K562 (cell line): ENCODE data around the gene GABBR1. TPM values are rescaled to one million over a fixed set of nuclear protein-coding genes. Genes with fewer than 3 reads are reported as not detected.

Experiments
- ATAC-seq: fragments of 200-7000 bp; cut with Tn5 transposase; 3 replicates; pipeline ENCODE4 v1.9.1; 2020; ENCODE audit warnings: moderate library complexity
- BruUV-seq: library from RNA; stranded (reverse); fragments of 400-500 nt; replicated peaks from 2 replicates; lab custom pipeline; 2021; lab: Mats Ljungman, UMichigan
- CTCF ChIA-PET: fragments of 300-600 bp; formaldehyde crosslinking; extraction: SDS; loops from one replicate; lab custom pipeline; 2021; ENCODE audit warnings: low intra/inter-chr PET ratio; lab: Yijun Ruan, JAX
- POLR2A ChIA-PET: fragments of 300-600, 350-650 bp; sonication (Branson Sonifier 250); formaldehyde crosslinking; extraction: SDS; loops from one replicate; lab custom pipeline; 2021; ENCODE audit warnings: antibody characterized with exemption, inconsistent platforms; lab: Yijun Ruan, JAX
- DNase-seq, 4 experiments: peaks; one replicate each; pipeline versions ENCODE4 v3.0.0 to v3.0.0-alpha.2; 2011 to 2018; ENCODE audit warnings: low spot score in 3 of 4, mixed read lengths in 3 of 4; ENCODE audit errors: extremely low read depth in 1 of 4
- FAIRE-seq: peaks from 2 replicates; lab custom pipeline; 2011; peaks lifted over from hg19 to GRCh38; lab: Jason Lieb, UNC
- H2AFZ ChIP-seq: 2 replicates; pipeline ENCODE4 v1.6.0; 2011; ENCODE audit warnings: low read depth, low read length, control low read depth, inconsistent platforms
- H3K27ac ChIP-seq: fragments of 200-600 bp; 3 replicates; pipeline ENCODE4 v1.8.0; 2011; ENCODE audit warnings: low read depth, mild to moderate bottlenecking, control low read depth, inconsistent platforms, low read length, moderate library complexity, mixed read lengths; ENCODE audit errors: extremely low read depth
- H3K27me3 ChIP-seq, 2 experiments: fragments of 300-600 bp in 1 of 2; 2 replicates in 1 of 2; 3 replicates in 1 of 2; pipeline versions ENCODE4 v1.6.0 to v1.8.0; 2011; ENCODE audit warnings: inconsistent platforms in 2 of 2, low read length in 2 of 2, mild to moderate bottlenecking in 1 of 2, mixed read lengths in 1 of 2, moderate library complexity in 1 of 2; ENCODE audit not compliant: control insufficient read depth in 2 of 2, insufficient read depth in 2 of 2
- H3K36me3 ChIP-seq: fragments of 300-600 bp; 3 replicates; pipeline ENCODE4 v1.8.0; 2011; ENCODE audit warnings: mild to moderate bottlenecking, low read length, inconsistent platforms; ENCODE audit not compliant: control insufficient read depth, insufficient read depth
- H3K4me1 ChIP-seq, 2 experiments: fragments of 200-600 bp in 1 of 2; replicated peaks in 1 of 2; 2 replicates in 1 of 2; 3 replicates in 1 of 2; pipeline versions ENCODE4 v1.5.1 to v1.8.0; 2011; ENCODE audit warnings: inconsistent platforms in 2 of 2, low read length in 2 of 2, mild to moderate bottlenecking in 1 of 2, mixed read lengths in 1 of 2, moderate library complexity in 1 of 2; ENCODE audit not compliant: control insufficient read depth in 2 of 2, insufficient read depth in 2 of 2
- H3K4me2 ChIP-seq: 2 replicates; pipeline ENCODE4 v1.6.1; 2011; ENCODE audit warnings: low read length, control low read depth, inconsistent platforms, mixed read lengths; ENCODE audit not compliant: insufficient read depth
- H3K4me3 ChIP-seq: fragments of 200-600 bp; sonication (generic), shearing (Covaris generic); 2 replicates; pipeline ENCODE4 v1.5.1; 2016; ENCODE audit warnings: control low read depth, inconsistent platforms
- H3K79me2 ChIP-seq: fragments of 200-600 bp; 3 replicates; pipeline ENCODE4 v1.8.0; 2011; ENCODE audit warnings: low read length, inconsistent platforms; ENCODE audit not compliant: control insufficient read depth, insufficient read depth
- H3K9ac ChIP-seq, 2 experiments: 2 replicates each; pipeline versions ENCODE4 v1.6.0 to v1.6.1; 2011; ENCODE audit warnings: low read depth in 2 of 2, low read length in 2 of 2, control low read depth in 1 of 2, inconsistent platforms in 1 of 2, mild to moderate bottlenecking in 1 of 2, mixed read lengths in 1 of 2; ENCODE audit not compliant: insufficient read depth in 1 of 2
- H3K9me1 ChIP-seq: one replicate; pipeline ENCODE4 v1.6.0; 2011; ENCODE audit warnings: inconsistent platforms, mild to moderate bottlenecking, low read length, moderate library complexity; ENCODE audit not compliant: control insufficient read depth, insufficient read depth
- H3K9me3 ChIP-seq: replicated peaks from 2 replicates; pipeline ENCODE4 v1.5.1; 2011; ENCODE audit warnings: low read depth, low read length, inconsistent platforms; ENCODE audit not compliant: control insufficient read depth, insufficient read depth
- H4K20me1 ChIP-seq: replicated peaks from 2 replicates; pipeline ENCODE4 v1.6.1; 2011; ENCODE audit warnings: low read length, inconsistent platforms, mixed read lengths; ENCODE audit not compliant: control insufficient read depth, insufficient read depth
- CAMTA2 ChIP-seq: fragments of 250-450 bp; sonication (Bioruptor Pico); conservative IDR thresholded peaks from 2 replicates; pipeline ENCODE4 v1.5.1; 2022
- FIP1L1 ChIP-seq: fragments of 200-400 bp; formaldehyde crosslinking; IDR thresholded peaks from 2 replicates; pipeline ENCODE4 v1.6.1; 2018; ENCODE audit warnings: mild to moderate bottlenecking, low read depth, low read length; ENCODE audit not compliant: poor library complexity, severe bottlenecking
- MEF2A ChIP-seq: IDR thresholded peaks from 2 replicates; pipeline ENCODE4 v1.6.1; 2011; ENCODE audit warnings: low read depth, mild to moderate bottlenecking, low read length, moderate library complexity; ENCODE audit not compliant: control insufficient read depth
- MEF2D ChIP-seq: conservative IDR thresholded peaks from 2 replicates; pipeline ENCODE4 v1.6.1; 2016; ENCODE audit warnings: low read depth, missing genetic modification characterization, missing compliant biosample characterization
- MTF1 ChIP-seq: fragments of 250-450 bp; sonication (Bioruptor Pico); IDR thresholded peaks from 2 replicates; pipeline ENCODE4 v1.9.0; 2021; ENCODE audit warnings: moderate library complexity, mild to moderate bottlenecking, inconsistent platforms, borderline replicate concordance
- NUFIP1 ChIP-seq: fragments of 450-650 bp; IDR thresholded peaks from 2 replicates; pipeline ENCODE4 v1.6.1; 2018; ENCODE audit not compliant: partially characterized antibody
- WGBS: fragments of 100-300 bp; shearing (Covaris generic); methylation state at CpG from one replicate; pipeline ENCODE4 v1.1.6; 2016; ENCODE audit warnings: low coverage, mixed read lengths; ENCODE audit not compliant: insufficient coverage; ENCODE audit errors: missing lambda C conversion rate; 5-methylcytosine and 5-hydroxymethylcytosine counted together
- in situ Hi-C: fragments of 300-500 bp; cut with MboI; formaldehyde crosslinking; loops from 4 replicates; pipeline ENCODE4 v1.15.0; 2018; ENCODE audit warnings: inconsistent platforms, mixed read lengths
- intact Hi-C: fragments of 100-400 bp; cut with micrococcal nuclease; formaldehyde crosslinking; loops from 2 replicates; pipeline ENCODE4 v1.14.2; 2022
- polyA plus RNA-seq, 8 experiments: library from polyadenylated mRNA; depleted of rRNA in 4 of 8; stranded (reverse) in 5 of 8; unstranded in 3 of 8; fragments of >200 nt; fragmentation: Nextera tagmentation in 2 of 8; fragmentation: Illumina TruSeq in 1 of 8; extraction: Ambion mirVana in 2 of 8; extraction: Trizol in 1 of 8; gene quantifications; 2 replicates each; pipeline versions ENCODE4 v1.2.1 to v1.2.3, GENCODE V29; 2011 to 2014; ENCODE audit warnings: inconsistent platforms in 1 of 8, missing spikeins in 1 of 8
- total RNA-seq, 7 experiments: library from RNA; depleted of rRNA in 6 of 7; stranded (reverse); fragments of >200 nt in 6 of 7; fragmentation: Illumina TruSeq in 2 of 7; extraction: Trizol in 2 of 7; gene quantifications; 2 replicates each; pipeline versions ENCODE4 v1.2.1 to v1.2.3, GENCODE V29; 2011 to 2021; ENCODE audit warnings: low replicate concordance in 1 of 7
- TF ChIP-seq, protein P1 (sequence below): fragments of 200-800 bp; sonication (Bioruptor generic); IDR thresholded peaks from 2 replicates; pipeline ENCODE4 v1.6.1; 2017; ENCODE audit warnings: missing genetic modification characterization, missing compliant biosample characterization
- TF ChIP-seq, protein P2 (sequence below), 2 experiments: fragments of 450-650 bp; formaldehyde crosslinking in 1 of 2; IDR thresholded peaks; 2 replicates each; pipeline versions ENCODE4 v1.4.0 to v1.6.1; 2014 to 2020; ENCODE audit warnings: mild to moderate bottlenecking in 2 of 2, borderline replicate concordance in 1 of 2, low read depth in 1 of 2

The GABBR1 gene
- total and polyA plus RNA-seq, 9 of the 15 experiments (the other 6 are each of a cell fraction or from before 2014, with no cell fraction given) = 2.2 to 48.3 (median 20.8) TPM

GRCh38 chr6:29656798-29657197 lies 23.8 kb upstream of the GABBR1 start, which contains the start of gene MOG (continued):
- TF ChIP-seq MTF1 = no peak
- no peak for TF ChIP-seq NUFIP1

GRCh38 chr6:29656157-29656556 lies 23.2 kb upstream of the GABBR1 start:
- Histone ChIP-seq H3K36me3 (no peaks in the 10 kb centered on the region), H3K9me3 (no peaks in the 10 kb centered on the region), H3K4me1 (no peaks in the 10 kb centered on the region), H4K20me1 (no peaks in the 10 kb centered on the region), H3K79me2 (no peaks in the 10 kb centered on the region), H3K4me3 (no peak overlapping the region), H3K27ac (no peak overlapping the region), H3K9ac (no peak overlapping the region), H3K27me3 (peaks cover 35 to 55% of the 10 kb centered on the region in 2 experiments), H3K4me2 (no peak overlapping the region), H2AFZ (no peak overlapping the region), H3K9me1 (no peaks in the 10 kb centered on the region)
- 0% methylated on average over 2 of the region's 2 CpGs for WGBS
- ATAC-seq (no peak), DNase-seq (no peak), FAIRE-seq (no peak)
- in situ Hi-C loops = no loop called here
- TF ChIP-seq FIP1L1 (no peak), MEF2D (tag) (0 out of 2 replicates have a peak, but pooled peaks have one; percentile 54), CAMTA2 (CRISPR knock-in tag) (no peak), MEF2A (peak; percentile 17; the same call in 1 of the 2 replicates)
- TF ChIP-seq, protein P1, sequence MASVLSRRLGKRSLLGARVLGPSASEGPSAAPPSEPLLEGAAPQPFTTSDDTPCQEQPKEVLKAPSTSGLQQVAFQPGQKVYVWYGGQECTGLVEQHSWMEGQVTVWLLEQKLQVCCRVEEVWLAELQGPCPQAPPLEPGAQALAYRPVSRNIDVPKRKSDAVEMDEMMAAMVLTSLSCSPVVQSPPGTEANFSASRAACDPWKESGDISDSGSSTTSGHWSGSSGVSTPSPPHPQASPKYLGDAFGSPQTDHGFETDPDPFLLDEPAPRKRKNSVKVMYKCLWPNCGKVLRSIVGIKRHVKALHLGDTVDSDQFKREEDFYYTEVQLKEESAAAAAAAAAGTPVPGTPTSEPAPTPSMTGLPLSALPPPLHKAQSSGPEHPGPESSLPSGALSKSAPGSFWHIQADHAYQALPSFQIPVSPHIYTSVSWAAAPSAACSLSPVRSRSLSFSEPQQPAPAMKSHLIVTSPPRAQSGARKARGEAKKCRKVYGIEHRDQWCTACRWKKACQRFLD (CRISPR knock-in tag) = no peak
- TF ChIP-seq, protein P2, sequence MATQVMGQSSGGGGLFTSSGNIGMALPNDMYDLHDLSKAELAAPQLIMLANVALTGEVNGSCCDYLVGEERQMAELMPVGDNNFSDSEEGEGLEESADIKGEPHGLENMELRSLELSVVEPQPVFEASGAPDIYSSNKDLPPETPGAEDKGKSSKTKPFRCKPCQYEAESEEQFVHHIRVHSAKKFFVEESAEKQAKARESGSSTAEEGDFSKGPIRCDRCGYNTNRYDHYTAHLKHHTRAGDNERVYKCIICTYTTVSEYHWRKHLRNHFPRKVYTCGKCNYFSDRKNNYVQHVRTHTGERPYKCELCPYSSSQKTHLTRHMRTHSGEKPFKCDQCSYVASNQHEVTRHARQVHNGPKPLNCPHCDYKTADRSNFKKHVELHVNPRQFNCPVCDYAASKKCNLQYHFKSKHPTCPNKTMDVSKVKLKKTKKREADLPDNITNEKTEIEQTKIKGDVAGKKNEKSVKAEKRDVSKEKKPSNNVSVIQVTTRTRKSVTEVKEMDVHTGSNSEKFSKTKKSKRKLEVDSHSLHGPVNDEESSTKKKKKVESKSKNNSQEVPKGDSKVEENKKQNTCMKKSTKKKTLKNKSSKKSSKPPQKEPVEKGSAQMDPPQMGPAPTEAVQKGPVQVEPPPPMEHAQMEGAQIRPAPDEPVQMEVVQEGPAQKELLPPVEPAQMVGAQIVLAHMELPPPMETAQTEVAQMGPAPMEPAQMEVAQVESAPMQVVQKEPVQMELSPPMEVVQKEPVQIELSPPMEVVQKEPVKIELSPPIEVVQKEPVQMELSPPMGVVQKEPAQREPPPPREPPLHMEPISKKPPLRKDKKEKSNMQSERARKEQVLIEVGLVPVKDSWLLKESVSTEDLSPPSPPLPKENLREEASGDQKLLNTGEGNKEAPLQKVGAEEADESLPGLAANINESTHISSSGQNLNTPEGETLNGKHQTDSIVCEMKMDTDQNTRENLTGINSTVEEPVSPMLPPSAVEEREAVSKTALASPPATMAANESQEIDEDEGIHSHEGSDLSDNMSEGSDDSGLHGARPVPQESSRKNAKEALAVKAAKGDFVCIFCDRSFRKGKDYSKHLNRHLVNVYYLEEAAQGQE (IDR thresholded peaks at IDR 0.05; ENCODE audit: borderline replicate concordance) = no peak
- TF ChIP-seq, protein P2 (CRISPR knock-in tag; IDR thresholded peaks at IDR 0.05; ENCODE audit: low read depth) = no peak
- ChIA-PET POLR2A (interaction anchor here (0.7 kb wide), 2 partner anchors 25 to 561 kb away, joined by 3 read pairs; no protein-coding TSS in a partner anchor), CTCF (no interaction called here)
- BruUV-seq = no TSS peak
- intact Hi-C loops = no loop called here
